Endothelial cell of umbilical vein (primary cell): Measurements from ENCODE around the gene FBLN7. TPM values are rescaled to one million over a fixed set of nuclear protein-coding genes. Genes with fewer than 3 reads are reported as not detected.

Source experiments
- BruUV-seq: library from RNA; stranded (reverse); fragments of 400-500 nt; replicated peaks from 2 replicates; lab custom pipeline; 2021; lab: Mats Ljungman, UMichigan
- CTCF ChIA-PET: fragments of 300-600, 350-600 bp; sonication (Branson Sonifier 250); formaldehyde crosslinking; loops from one replicate; lab custom pipeline; 2021; ENCODE audit warnings: antibody characterized with exemption, inconsistent platforms; lab: Charles Lee
- POLR2A ChIA-PET: fragments of 300-600, 350-600 bp; sonication (Branson Sonifier 250); formaldehyde crosslinking; loops from one replicate; lab custom pipeline; 2021; ENCODE audit warnings: antibody characterized with exemption, inconsistent platforms; lab: Charles Lee
- DNase-seq: peaks from one replicate; pipeline ENCODE4 v3.0.0-alpha.2; 2011; ENCODE audit warnings: low read depth, low spot score
- FAIRE-seq: peaks from 2 replicates; lab custom pipeline; 2011; peaks lifted over from hg19 to GRCh38; lab: Jason Lieb, UNC
- H2AFZ ChIP-seq: 2 replicates; pipeline ENCODE4 v1.6.0; 2012; ENCODE audit warnings: low read depth, low read length, control low read depth, inconsistent platforms
- H3K27ac ChIP-seq: 2 replicates; pipeline ENCODE4 v1.5.1; 2011; ENCODE audit warnings: low read depth, mild to moderate bottlenecking, control low read depth, low read length, moderate library complexity; ENCODE audit not compliant: insufficient read depth
- H3K27me3 ChIP-seq, 2 experiments: 2 replicates each; pipeline versions ENCODE4 v1.6.0 to v1.6.1; 2011; ENCODE audit warnings: low read length in 2 of 2, mixed read lengths in 1 of 2; ENCODE audit not compliant: control insufficient read depth in 2 of 2, insufficient read depth in 2 of 2
- H3K36me3 ChIP-seq, 2 experiments: 2 replicates in 1 of 2; 3 replicates in 1 of 2; pipeline ENCODE4 v1.5.1; 2011; ENCODE audit warnings: low read length in 2 of 2, mild to moderate bottlenecking in 1 of 2, moderate library complexity in 1 of 2; ENCODE audit not compliant: control insufficient read depth in 2 of 2, insufficient read depth in 2 of 2; ENCODE audit errors: extremely low read depth in 1 of 2
- H3K4me1 ChIP-seq: 3 replicates; pipeline ENCODE4 v1.5.1; 2011; ENCODE audit warnings: mild to moderate bottlenecking, low read length; ENCODE audit not compliant: control insufficient read depth, insufficient read depth; ENCODE audit errors: extremely low read depth
- H3K4me2 ChIP-seq: 2 replicates; pipeline ENCODE4 v1.6.1; 2011; ENCODE audit warnings: low read length, control low read depth, mixed read lengths; ENCODE audit not compliant: insufficient read depth
- H3K4me3 ChIP-seq, 3 experiments: fragments of 200-600 bp in 1 of 3; sonication (generic), shearing (Covaris generic) in 1 of 3; replicated peaks in 1 of 3; 2 replicates each; pipeline ENCODE4 v1.5.1; 2011 to 2016; ENCODE audit warnings: control low read depth in 3 of 3, low read length in 3 of 3, mild to moderate bottlenecking in 2 of 3, inconsistent platforms in 1 of 3, low read depth in 1 of 3, moderate library complexity in 1 of 3; ENCODE audit not compliant: insufficient read depth in 1 of 3
- H3K79me2 ChIP-seq: 2 replicates; pipeline ENCODE4 v1.6.0; 2012; ENCODE audit warnings: low read length, inconsistent platforms; ENCODE audit not compliant: control insufficient read depth, insufficient read depth
- H3K9ac ChIP-seq: replicated peaks from 2 replicates; pipeline ENCODE3; 2011; ENCODE audit warnings: low read length, control low read depth; ENCODE audit not compliant: insufficient read depth; ENCODE audit errors: extremely low read depth
- H3K9me1 ChIP-seq: replicated peaks from 3 replicates; pipeline ENCODE4 v1.6.0; 2011; ENCODE audit warnings: mild to moderate bottlenecking, low read length; ENCODE audit not compliant: control insufficient read depth, insufficient read depth; ENCODE audit errors: extremely low read depth
- H3K9me3 ChIP-seq: replicated peaks from 2 replicates; pipeline ENCODE4 v1.5.1; 2012; ENCODE audit warnings: low read length, inconsistent platforms; ENCODE audit not compliant: control insufficient read depth, insufficient read depth
- H4K20me1 ChIP-seq: replicated peaks from 2 replicates; pipeline ENCODE3; 2011; ENCODE audit warnings: mild to moderate bottlenecking, low read length; ENCODE audit not compliant: control insufficient read depth, insufficient read depth; ENCODE audit errors: extremely low read depth
- CTCF ChIP-seq, 2 donors: IDR thresholded peaks; 1 replicate in 1 of 2; 2 replicates in 1 of 2; pipeline ENCODE4 v1.5.1; 2011; ENCODE audit warnings: low read length in 2 of 2, mild to moderate bottlenecking in 2 of 2, moderate library complexity in 2 of 2, control low read depth in 1 of 2, inconsistent platforms in 1 of 2, low read depth in 1 of 2; ENCODE audit not compliant: insufficient read depth in 1 of 2; ENCODE audit errors: extremely low read depth in 1 of 2
- EZH2 ChIP-seq: IDR thresholded peaks from 2 replicates; pipeline ENCODE4 v1.6.1; 2012; ENCODE audit warnings: borderline replicate concordance, low read depth, mild to moderate bottlenecking, moderate library complexity, low read length, inconsistent platforms; ENCODE audit not compliant: severe bottlenecking
- FOS ChIP-seq: IDR thresholded peaks from 2 replicates; pipeline ENCODE4 v1.6.1; 2011; ENCODE audit warnings: mild to moderate bottlenecking, low read length, moderate library complexity, borderline replicate concordance; ENCODE audit not compliant: insufficient read depth
- GATA2 ChIP-seq: IDR thresholded peaks from 2 replicates; pipeline ENCODE4 v1.7.0; 2011; ENCODE audit warnings: low read depth, mild to moderate bottlenecking, moderate library complexity, mixed read lengths, low read length; ENCODE audit not compliant: insufficient read length, insufficient read depth
- JUN ChIP-seq: IDR thresholded peaks from 2 replicates; pipeline ENCODE4 v1.6.1; 2011; ENCODE audit warnings: borderline replicate concordance, low read depth; ENCODE audit not compliant: insufficient read length, insufficient read depth
- MAX ChIP-seq: IDR thresholded peaks from 2 replicates; pipeline ENCODE4 v1.6.1; 2011; ENCODE audit not compliant: insufficient read depth, insufficient read length
- MYC ChIP-seq: IDR thresholded peaks from one replicate; pipeline ENCODE4 v1.6.1; 2011; ENCODE audit warnings: mild to moderate bottlenecking, low read depth, low read length
- POLR2A ChIP-seq: IDR thresholded peaks from 2 replicates; pipeline ENCODE4 v1.6.1; 2012; ENCODE audit warnings: low read depth, mild to moderate bottlenecking, control low read depth, low read length
- POLR2AphosphoS5 ChIP-seq: IDR thresholded peaks from 2 replicates; pipeline ENCODE4 v1.6.1; 2012; ENCODE audit warnings: low read depth, mild to moderate bottlenecking, control low read depth, low read length, moderate library complexity; ENCODE audit not compliant: insufficient read depth
- dilution Hi-C: fragments of 300-500 bp; cut with MboI; formaldehyde crosslinking; loops from one replicate; pipeline ENCODE4 v1.15.0; 2019; ENCODE audit warnings: low sequenced_read_pairs; ENCODE audit not compliant: extremely low pct_ligation_motif_present
- intact Hi-C: fragments of 100-400 bp; cut with micrococcal nuclease; formaldehyde crosslinking; loops from one replicate; pipeline ENCODE4 v1.10.0; 2022
- polyA plus RNA-seq, 4 experiments: library from polyadenylated mRNA; depleted of rRNA in 3 of 4; stranded (reverse) in 3 of 4; unstranded in 1 of 4; fragments of >200 nt; gene quantifications; 2 replicates each; pipeline versions ENCODE4 v1.2.1 to v1.2.3, GENCODE V29; 2011 to 2012; ENCODE audit warnings: missing spikeins in 1 of 4
- total RNA-seq: library from RNA; stranded (reverse); gene quantifications from 2 replicates; pipeline ENCODE4 v1.2.3, GENCODE V29; 2021

FBLN7 gene
- total and polyA plus RNA-seq, 2 donors (not counting 3 experiments of a cell fraction or from before 2014, with no cell fraction given), result 3.1 to 3.3 TPM

GRCh38 chr2:112141626-112142007 lies 3.4 kb downstream of the FBLN7 start:
- Histone ChIP-seq H3K4me2 (no peak overlapping the region), H3K4me1 (peaks cover 9% of the 10 kb centered on the region), H3K9me3 (no peaks in the 10 kb centered on the region), H4K20me1 (no peaks in the 10 kb centered on the region), H3K36me3 (no peaks in the 10 kb centered on the region), H3K79me2 (no peaks in the 10 kb centered on the region), H3K27ac (no peak overlapping the region), H2AFZ (no peak overlapping the region), H3K27me3 (no peaks in the 10 kb centered on the region), H3K4me3 (no peak overlapping the region), H3K9me1 (no peaks in the 10 kb centered on the region), H3K9ac (no peak overlapping the region)
- POLR2A ChIA-PET, result no interaction called here
- dilution Hi-C loops (no loop called here), intact Hi-C loops (no loop called here)
- TF ChIP-seq POLR2AphosphoS5 (no peak), JUN (no peak), GATA2 (no peak), CTCF (IDR thresholded peaks at IDR 0.05; ENCODE audit: extremely low read depth in 1 of 2, insufficient read depth in 1 of 2, low read depth in 1 of 2, low read length in 2 of 2) (no peak), POLR2A (no peak), MYC (no peak), MAX (no peak), EZH2 (no peak), FOS (no peak)
- BruUV-seq, result no TSS peak
- CTCF ChIA-PET, result no interaction called here
- FAIRE-seq (no peak), DNase-seq (no peak)
